CD14-positive monocyte (primary cell): ENCODE results near the gene SLC17A5. TPM values are rescaled to one million over a fixed set of nuclear protein-coding genes. Genes with fewer than 3 reads are reported as not detected.

ENCODE experiments used
- DNase-seq, 3 donors: peaks; one replicate each; pipeline ENCODE4 v3.0.0-alpha.2; 2011 to 2022
- H2AFZ ChIP-seq: 2 replicates; pipeline ENCODE4 v1.6.0; 2012; ENCODE audit warnings: mild to moderate bottlenecking, low read depth, low read length, inconsistent platforms; ENCODE audit not compliant: insufficient read depth, poor library complexity, severe bottlenecking
- H3K27ac ChIP-seq, 2 donors: 1 replicate in 1 of 2; 2 replicates in 1 of 2; pipeline ENCODE4 v1.5.1; 2012 to 2013; ENCODE audit warnings: low read length in 2 of 2, control low read depth in 1 of 2, inconsistent platforms in 1 of 2, low read depth in 1 of 2, mild to moderate bottlenecking in 1 of 2
- H3K27me3 ChIP-seq, 2 donors: one replicate each; pipeline versions ENCODE4 v1.6.0 to v1.6.1; 2011 to 2013; ENCODE audit warnings: low read length in 2 of 2; ENCODE audit not compliant: control insufficient read depth in 2 of 2, insufficient read depth in 2 of 2
- H3K36me3 ChIP-seq, 2 donors: replicated peaks in 1 of 2; 1 replicate in 1 of 2; 2 replicates in 1 of 2; pipeline versions ENCODE4 v1.5.1 to v1.6.1; 2012 to 2013; ENCODE audit warnings: low read length in 2 of 2, control low read depth in 1 of 2, inconsistent platforms in 1 of 2, mild to moderate bottlenecking in 1 of 2; ENCODE audit not compliant: insufficient read depth in 2 of 2, control insufficient read depth in 1 of 2
- H3K4me1 ChIP-seq, 2 donors: 1 replicate in 1 of 2; 2 replicates in 1 of 2; pipeline versions ENCODE4 v1.5.1 to v1.6.1; 2012 to 2013; ENCODE audit warnings: low read length in 2 of 2, control low read depth in 1 of 2, inconsistent platforms in 1 of 2, mild to moderate bottlenecking in 1 of 2, moderate library complexity in 1 of 2; ENCODE audit not compliant: insufficient read depth in 2 of 2, control insufficient read depth in 1 of 2
- H3K4me2 ChIP-seq: replicated peaks from 2 replicates; pipeline ENCODE3; 2012; ENCODE audit warnings: low read length, moderate library complexity, mild to moderate bottlenecking; ENCODE audit not compliant: poor library complexity, severe bottlenecking; ENCODE audit errors: extremely low read depth
- H3K4me3 ChIP-seq, 3 experiments: fragments of 200-600 bp in 1 of 3; sonication (generic) in 1 of 3; replicated peaks in 1 of 3; 1 replicate in 2 of 3; 2 replicates in 1 of 3; pipeline ENCODE4 v1.5.1; 2011 to 2013; ENCODE audit warnings: low read length in 3 of 3, mild to moderate bottlenecking in 3 of 3, control low read depth in 2 of 3, low read depth in 2 of 3, inconsistent platforms in 1 of 3, moderate library complexity in 1 of 3
- H3K79me2 ChIP-seq: 2 replicates; pipeline ENCODE4 v1.6.0; 2012; ENCODE audit warnings: mild to moderate bottlenecking, control low read depth, inconsistent platforms, low read length, moderate library complexity; ENCODE audit not compliant: insufficient read depth
- H3K9ac ChIP-seq: 2 replicates; pipeline ENCODE4 v1.6.0; 2017; ENCODE audit warnings: low read length, mild to moderate bottlenecking; ENCODE audit not compliant: insufficient read depth, poor library complexity, severe bottlenecking
- H3K9me3 ChIP-seq, 2 donors: replicated peaks in 1 of 2; 1 replicate in 1 of 2; 2 replicates in 1 of 2; pipeline versions ENCODE4 v1.5.1 to v1.6.1; 2012 to 2013; ENCODE audit warnings: low read length in 2 of 2, control low read depth in 1 of 2; ENCODE audit not compliant: control insufficient read depth in 1 of 2, insufficient read depth in 1 of 2
- H4K20me1 ChIP-seq: 2 replicates; pipeline ENCODE4 v1.6.0; 2012; ENCODE audit warnings: mild to moderate bottlenecking, low read length, control low read depth, moderate library complexity; ENCODE audit not compliant: insufficient read depth
- H3K27ac Mint-ChIP-seq, 7 donors: one replicate each; pipeline ENCODE4 v1.8.0; 2020; ENCODE audit warnings: mild to moderate bottlenecking in 7 of 7, mixed read lengths in 7 of 7, moderate library complexity in 6 of 7, inconsistent platforms in 2 of 7
- H3K27me3 Mint-ChIP-seq, 3 donors: one replicate each; pipeline ENCODE4 v1.8.0; 2021 to 2022; ENCODE audit warnings: low read depth in 3 of 3, mild to moderate bottlenecking in 3 of 3, mixed read lengths in 3 of 3, moderate library complexity in 3 of 3, inconsistent platforms in 1 of 3
- H3K36me3 Mint-ChIP-seq, 2 donors: one replicate each; pipeline ENCODE4 v1.8.0; 2020; ENCODE audit warnings: mixed read lengths in 2 of 2, inconsistent platforms in 1 of 2, mild to moderate bottlenecking in 1 of 2
- H3K4me1 Mint-ChIP-seq: one replicate; pipeline ENCODE4 v1.8.0; 2020; ENCODE audit warnings: mild to moderate bottlenecking, mixed read lengths
- H3K4me3 Mint-ChIP-seq, 2 donors: one replicate each; pipeline ENCODE4 v1.8.0; 2020; ENCODE audit warnings: mild to moderate bottlenecking in 2 of 2, mixed read lengths in 2 of 2, moderate library complexity in 1 of 2
- H3K9me3 Mint-ChIP-seq, 7 donors: one replicate each; pipeline ENCODE4 v1.8.0; 2020 to 2022; ENCODE audit warnings: mixed read lengths in 7 of 7, mild to moderate bottlenecking in 6 of 7, moderate library complexity in 6 of 7, inconsistent platforms in 2 of 7
- CTCF ChIP-seq: fragments of 200-600 bp; IDR thresholded peaks from one replicate; pipeline ENCODE4 v1.8.0; 2022; ENCODE audit warnings: antibody characterized with exemption, mild to moderate bottlenecking
- WGBS: methylation state at CpG from one replicate; pipeline ENCODE4 v1.1.5; 2013; ENCODE audit warnings: missing lambda C conversion rate; ENCODE audit not compliant: insufficient coverage; 5-methylcytosine and 5-hydroxymethylcytosine counted together
- intact Hi-C, 2 donors: fragments of 100-400 bp; cut with micrococcal nuclease; formaldehyde crosslinking; loops; one replicate each; pipeline versions ENCODE4 v1.15.0 to v1.15.1; 2023
- polyA plus RNA-seq, 3 donors: library from polyadenylated mRNA; depleted of rRNA in 1 of 3; unstranded in 2 of 3; stranded (reverse) in 1 of 3; fragments of 300-500 nt in 2 of 3; fragments of >200 nt in 1 of 3; fragmentation: Illumina TruSeq in 2 of 3; gene quantifications; 1 replicate in 2 of 3; 2 replicates in 1 of 3; pipeline ENCODE4 v1.2.3, GENCODE V29; 2012 to 2021

Gene SLC17A5
- polyA plus RNA-seq, 3 donors, result 5.3 to 11.6 (median 9.4) TPM

- no peak overlapping the region for H3K27ac ChIP-seq
- Mint-ChIP-seq H3K9me3 (no peaks in the 10 kb centered on the region), H3K4me1 (peaks cover 18% of the 10 kb centered on the region), H3K36me3 (peaks cover 34 to 35% of the 10 kb centered on the region in 2 donors), H3K27ac (peak overlapping the region in 3 of 7 donors; percentile 50 to 69 (median 53)), H3K4me3 (peak overlapping the region; percentile 85 to 91), H3K27me3 (no peaks in the 10 kb centered on the region)
- DNase-seq, result no peak
- no peak overlapping the region for H3K9ac ChIP-seq
- no peaks in the 10 kb centered on the region for H4K20me1 ChIP-seq
- H3K36me3 ChIP-seq, result peaks cover 22 to 52% of the 10 kb centered on the region in 2 donors
- 34% methylated on average over 6 of the region's 10 CpGs for WGBS
- no peak overlapping the region for H2AFZ ChIP-seq
- TF ChIP-seq CTCF, result no peak
- peaks cover 7 to 15% of the 10 kb centered on the region in 2 donors for H3K4me1 ChIP-seq
- H3K79me2 ChIP-seq, result peaks cover 10% of the 10 kb centered on the region
- peak overlapping the region; percentile 32 to 68 (median 34) for H3K4me3 ChIP-seq
- H3K9me3 ChIP-seq, result no peaks in the 10 kb centered on the region
- H3K27me3 ChIP-seq, result no peaks in the 10 kb centered on the region
- intact Hi-C loops, result no loop called here
- H3K4me2 ChIP-seq, result peak overlapping the region; percentile 77
These were observed 8.7 kb downstream of the SLC17A5 start for GRCh38 chr6:73644941-73645591.

- Histone ChIP-seq H2AFZ (no peak overlapping the region), H3K27ac (no peak overlapping the region), H3K4me2 (no peak overlapping the region), H4K20me1 (no peaks in the 10 kb centered on the region), H3K27me3 (no peaks in the 10 kb centered on the region), H3K9me3 (no peaks in the 10 kb centered on the region), H3K9ac (no peak overlapping the region), H3K4me3 (no peak overlapping the region), H3K4me1 (peaks cover 7 to 15% of the 10 kb centered on the region in 2 donors), H3K36me3 (peaks cover 28 to 54% of the 10 kb centered on the region in 2 donors), H3K79me2 (peaks cover 4% of the 10 kb centered on the region)
- Mint-ChIP-seq H3K36me3 (peaks cover 36 to 39% of the 10 kb centered on the region in 2 donors), H3K27ac (peak overlapping the region in 2 of 7 donors; percentile 10 to 73), H3K27me3 (no peaks in the 10 kb centered on the region), H3K9me3 (no peaks in the 10 kb centered on the region), H3K4me3 (no peak overlapping the region), H3K4me1 (peaks cover 18% of the 10 kb centered on the region)
- DNase-seq, result peak in 2 of 3 donors; percentile 27 to 30
- no CpG with 5 or more reads among the region's 2 CpGs for WGBS
- intact Hi-C loops, result no loop called here
- no peak for TF ChIP-seq CTCF
These were observed 9.8 kb downstream of the SLC17A5 start for GRCh38 chr6:73644030-73644429.
